Stimulated activated CD8-positive, alpha-beta memory T cell treated with anti-CD3 and anti-CD28 coated beads, Interleukin-12 subunit alpha, Interleukin-12 subunit beta, amount 100 ng/mL, for 24 hours (primary cell): ENCODE results near the gene HAGHL.

Experiments
- DNase-seq: peaks from one replicate; pipeline ENCODE4 v3.0.0-alpha.2; 2020; ENCODE audit errors: extremely low read depth

HAGHL gene

DNA sequence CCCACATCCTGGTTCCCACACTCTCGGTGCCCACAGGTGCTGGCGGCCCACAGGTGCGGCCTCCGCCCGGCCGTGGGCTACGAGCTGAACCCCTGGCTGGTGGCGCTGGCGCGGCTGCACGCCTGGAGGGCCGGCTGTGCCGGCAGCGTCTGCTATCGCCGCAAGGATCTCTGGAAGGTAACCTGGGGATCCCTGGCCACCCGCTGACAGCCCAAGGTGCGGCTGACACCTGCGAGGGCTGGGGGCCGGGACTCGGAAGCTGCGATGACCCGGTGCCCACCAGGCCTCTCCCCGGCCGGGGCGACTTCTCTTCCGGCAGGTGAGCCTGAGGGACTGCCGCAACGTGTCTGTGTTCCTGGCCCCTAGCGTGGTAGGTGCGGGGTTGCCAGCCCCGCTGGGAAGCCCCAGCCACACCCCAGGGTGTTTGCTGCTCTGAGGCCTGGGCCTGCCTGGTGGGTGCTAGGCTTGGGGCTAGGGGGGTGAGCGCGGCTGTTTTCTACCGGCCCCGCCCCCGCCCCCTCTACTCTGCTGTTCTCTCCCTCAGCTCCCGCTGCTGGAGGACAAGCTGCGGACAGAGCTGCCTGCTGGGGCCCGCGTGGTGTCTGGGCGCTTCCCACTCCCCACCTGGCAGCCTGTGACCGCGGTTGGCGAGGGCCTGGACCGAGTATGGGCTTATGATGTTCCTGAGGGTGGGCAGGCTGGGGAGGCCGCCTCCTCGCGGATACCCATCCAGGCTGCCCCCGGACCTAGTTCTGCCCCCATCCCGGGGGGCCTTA lies 5.0 kb upstream of the HAGHL start:
- no peak for DNase-seq

DNA sequence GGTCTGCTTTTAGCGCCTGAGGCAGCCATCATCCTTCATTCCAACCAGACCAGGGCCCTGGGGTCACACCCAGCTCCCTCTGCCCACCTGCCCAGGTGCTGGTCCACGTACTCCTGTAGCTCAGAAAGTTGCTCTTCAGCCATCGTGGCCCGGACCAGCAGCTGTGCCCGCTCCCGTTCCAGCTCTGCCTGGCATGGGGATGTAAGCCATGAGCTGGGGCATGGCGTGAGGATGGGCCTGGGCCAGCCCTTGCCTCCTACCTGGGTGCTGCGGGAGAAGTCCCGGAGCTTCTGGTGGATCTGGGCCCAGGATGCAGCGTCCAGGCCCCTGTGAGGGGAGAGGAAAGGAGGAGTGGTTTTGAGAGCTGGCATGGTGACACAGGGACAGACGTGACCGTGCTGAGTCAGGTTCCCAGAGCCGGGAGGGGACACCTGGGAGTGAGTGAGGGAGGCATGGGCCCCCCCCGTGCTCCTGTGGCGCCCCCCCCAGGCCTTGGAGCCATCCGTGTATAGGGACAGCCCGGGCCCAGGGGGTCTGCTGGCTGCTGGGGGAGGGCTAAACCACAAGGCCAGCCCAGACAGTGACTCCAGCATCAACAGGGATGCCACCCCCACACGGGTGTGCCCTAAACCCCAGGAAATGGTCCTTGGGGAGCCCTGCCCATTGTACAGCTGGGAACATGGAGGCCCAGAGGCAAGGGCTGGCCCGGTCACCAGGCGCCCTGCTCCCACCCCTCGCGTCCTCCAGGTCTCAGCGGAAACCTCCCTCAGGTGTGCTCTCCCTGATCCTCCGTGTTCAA lies 3.9 kb upstream of the HAGHL start:
- DNase-seq, result no peak

DNA sequence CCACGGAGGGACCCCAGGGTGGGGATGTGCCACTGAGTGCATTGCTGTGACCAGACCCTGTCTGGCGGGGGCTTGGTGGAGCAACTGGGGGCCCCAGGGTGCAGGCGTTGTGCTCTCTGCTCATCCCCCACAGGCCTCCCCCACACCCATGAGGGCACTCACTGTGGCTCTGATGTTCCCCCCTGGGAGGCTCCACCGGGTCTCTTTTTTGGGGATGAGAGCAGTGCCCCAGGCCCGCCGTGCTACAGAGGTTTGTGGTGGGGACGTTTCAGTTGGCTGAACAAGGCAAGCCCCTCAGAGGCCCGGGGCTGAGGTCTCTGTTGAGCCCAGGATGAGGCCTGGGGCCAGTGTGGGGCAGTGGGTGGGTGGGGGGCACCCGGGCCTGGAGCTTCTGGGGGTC lies 3.2 kb upstream of the HAGHL start:
- DNase-seq, result no peak

DNA sequence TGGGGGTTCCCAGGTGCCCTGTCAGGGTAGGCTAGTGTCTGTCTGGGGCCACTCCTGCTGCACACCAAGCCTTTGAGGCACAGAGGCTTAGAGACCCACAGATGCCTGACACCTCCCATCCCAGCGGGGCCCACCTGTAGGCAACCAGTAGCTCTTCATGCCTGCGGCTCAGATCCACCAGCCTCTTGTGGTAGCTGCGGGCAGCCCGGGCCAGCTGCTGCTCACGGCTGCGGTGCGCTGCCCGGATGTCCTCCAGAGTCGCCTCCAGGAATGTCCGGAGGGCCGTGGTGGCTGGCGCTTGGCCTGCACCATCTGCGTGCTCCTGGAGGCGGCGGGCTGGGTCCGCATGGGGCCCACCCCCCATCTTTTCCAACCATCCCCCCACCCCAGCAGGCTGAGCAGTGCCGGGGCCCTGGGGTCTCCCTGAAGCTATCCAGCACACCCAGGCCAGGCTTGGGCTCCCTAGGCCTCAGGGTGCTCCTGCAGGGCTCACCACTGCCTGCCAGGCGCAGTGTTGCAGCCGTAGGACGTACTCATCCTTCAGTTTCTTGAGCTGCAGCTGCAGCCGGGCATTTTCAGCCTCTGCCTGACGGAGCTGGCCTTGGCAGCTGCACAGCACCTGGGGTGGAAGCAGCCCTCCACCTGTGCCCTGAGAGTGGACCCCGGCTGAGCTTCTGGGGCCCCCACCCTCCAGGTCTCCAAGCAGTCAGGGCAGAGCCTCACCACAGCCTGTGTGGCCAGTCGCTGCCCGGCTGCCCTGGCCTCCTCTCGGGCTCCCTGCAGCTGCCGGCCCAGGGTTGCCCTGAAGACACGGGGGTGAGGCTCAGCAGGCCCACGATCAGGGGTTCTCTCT lies 2.5 kb upstream of the HAGHL start:
- no peak for DNase-seq

DNA sequence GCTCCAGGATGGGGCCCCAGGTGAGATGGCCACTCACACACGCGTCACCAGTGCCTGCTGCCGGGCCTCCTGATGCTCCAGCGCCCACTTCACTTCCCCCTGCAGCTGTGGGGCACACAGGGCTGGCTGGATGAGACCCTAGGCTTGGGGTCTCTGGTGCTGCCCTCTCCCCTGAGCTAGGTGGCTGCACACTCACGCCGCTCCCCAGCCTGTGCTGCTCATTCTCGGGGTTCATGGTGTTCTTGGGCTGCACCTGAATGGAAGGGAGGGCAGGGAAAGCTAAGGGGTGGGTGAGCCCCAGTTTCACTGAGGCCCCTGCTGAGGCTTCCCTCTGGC lies 1.9 kb upstream of the HAGHL start:
- DNase-seq, result no peak

DNA sequence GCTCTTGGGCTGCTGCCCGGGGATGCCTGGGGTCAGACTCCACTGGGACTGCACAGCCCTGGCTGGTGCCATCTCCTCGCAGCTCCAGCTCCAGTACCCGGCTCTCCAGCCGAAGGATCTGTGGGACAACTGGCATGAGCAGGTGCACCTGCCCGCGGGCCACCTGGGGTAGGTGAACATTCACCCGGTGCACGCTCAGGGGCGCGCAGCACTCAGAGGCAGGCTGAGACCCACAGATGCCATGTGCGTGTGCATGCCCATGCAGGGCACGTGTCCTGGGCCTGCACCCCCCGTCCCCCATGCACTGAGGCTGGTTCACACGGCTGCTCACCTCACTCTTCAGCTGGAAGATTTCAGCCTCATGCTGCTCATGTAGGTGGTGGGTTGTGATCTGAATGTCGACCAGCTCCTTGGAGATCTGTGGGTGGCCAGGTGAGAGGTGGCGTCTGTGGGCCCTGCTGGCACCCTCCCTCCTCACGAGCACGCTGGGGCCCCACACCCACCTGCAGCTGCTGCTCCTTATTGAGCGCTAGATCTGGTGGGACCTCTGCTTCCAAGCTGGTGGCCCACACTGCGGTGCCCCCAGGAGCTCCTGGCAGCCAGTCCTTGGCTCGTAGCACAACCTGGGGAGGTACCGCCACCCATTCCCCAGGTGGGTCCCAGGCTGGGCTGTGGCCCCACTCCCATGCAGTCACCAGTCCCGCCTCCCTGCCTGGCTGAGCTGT lies 1.3 kb upstream of the HAGHL start:
- DNase-seq, result no peak

DNA sequence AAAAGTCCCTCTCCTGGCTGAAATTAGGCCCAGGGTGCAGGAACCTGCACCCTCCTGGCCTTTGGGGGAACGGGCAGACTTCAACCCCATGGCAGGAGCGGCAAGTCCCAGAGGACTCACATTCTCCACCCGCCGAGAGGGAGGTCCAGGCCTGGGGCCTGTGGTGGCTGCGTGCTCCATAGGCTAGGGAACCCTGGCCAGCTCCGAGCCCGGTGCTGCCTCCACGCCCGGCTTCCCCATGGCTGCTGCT lies 793 bp upstream of the HAGHL start:
- DNase-seq, result no peak

DNA sequence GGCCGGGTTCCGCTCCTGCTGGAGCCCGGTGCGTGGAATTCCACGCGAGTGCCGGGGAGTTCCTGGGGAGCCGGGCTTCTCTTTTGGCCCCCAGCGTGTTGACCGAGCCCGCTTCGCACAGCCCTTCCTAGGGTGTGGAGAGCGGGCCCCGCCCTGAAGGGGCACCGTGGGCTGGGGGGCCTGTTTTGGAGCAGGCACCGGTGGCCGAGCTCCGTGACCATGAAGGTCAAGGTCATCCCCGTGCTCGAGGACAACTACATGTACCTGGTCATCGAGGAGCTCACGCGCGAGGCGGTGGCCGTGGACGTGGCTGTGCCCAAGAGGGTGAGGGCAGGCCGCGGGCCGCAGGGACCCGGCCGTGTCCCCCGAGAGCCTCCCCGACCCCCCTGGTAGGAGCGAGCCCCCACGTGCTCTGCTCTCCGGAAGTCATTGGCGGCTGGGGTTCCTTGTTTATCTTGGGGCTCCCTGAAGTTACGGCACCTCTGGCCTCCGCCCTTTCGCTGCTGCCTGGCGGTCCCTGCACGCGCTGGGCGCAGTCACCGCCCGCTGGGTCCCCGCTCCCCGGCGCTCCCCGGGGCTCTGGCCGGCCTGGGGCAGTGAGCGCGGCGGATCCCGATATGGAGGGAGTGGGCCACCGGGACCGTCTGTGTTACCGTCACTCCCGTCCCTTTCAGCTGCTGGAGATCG lies 528 bp downstream of the HAGHL start:
- no peak for DNase-seq

DNA sequence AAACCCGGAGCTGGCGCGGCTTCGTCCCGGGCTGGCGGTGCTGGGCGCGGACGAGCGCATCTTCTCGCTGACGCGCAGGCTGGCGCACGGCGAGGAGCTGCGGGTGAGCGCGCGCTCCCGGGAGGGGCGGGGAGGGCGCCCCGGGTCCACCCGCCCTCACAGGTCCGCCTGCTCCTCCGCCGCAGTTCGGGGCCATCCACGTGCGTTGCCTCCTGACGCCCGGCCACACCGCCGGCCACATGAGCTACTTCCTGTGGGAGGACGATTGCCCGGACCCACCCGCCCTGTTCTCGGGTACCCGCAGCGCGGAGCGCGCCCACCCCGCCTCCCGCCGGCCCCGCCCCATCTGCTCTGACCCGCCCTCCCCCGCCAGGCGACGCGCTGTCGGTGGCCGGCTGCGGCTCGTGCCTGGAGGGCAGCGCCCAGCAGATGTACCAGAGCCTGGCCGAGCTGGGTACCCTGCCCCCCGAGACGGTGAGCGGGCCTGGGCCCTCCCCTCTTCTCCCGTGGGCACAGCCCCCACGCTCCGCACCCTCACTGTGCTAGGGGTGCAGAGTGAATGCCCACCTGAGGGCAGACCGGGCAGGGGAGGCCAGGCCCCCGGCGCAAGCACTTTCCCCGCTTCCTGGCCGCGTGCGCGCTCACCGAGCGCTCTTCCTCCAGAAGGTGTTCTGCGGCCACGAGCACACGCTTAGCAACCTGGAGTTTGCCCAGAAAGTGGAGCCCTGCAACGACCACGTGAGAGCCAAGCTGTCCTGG lies 1.4 kb downstream of the HAGHL start:
- DNase-seq, result no peak

DNA sequence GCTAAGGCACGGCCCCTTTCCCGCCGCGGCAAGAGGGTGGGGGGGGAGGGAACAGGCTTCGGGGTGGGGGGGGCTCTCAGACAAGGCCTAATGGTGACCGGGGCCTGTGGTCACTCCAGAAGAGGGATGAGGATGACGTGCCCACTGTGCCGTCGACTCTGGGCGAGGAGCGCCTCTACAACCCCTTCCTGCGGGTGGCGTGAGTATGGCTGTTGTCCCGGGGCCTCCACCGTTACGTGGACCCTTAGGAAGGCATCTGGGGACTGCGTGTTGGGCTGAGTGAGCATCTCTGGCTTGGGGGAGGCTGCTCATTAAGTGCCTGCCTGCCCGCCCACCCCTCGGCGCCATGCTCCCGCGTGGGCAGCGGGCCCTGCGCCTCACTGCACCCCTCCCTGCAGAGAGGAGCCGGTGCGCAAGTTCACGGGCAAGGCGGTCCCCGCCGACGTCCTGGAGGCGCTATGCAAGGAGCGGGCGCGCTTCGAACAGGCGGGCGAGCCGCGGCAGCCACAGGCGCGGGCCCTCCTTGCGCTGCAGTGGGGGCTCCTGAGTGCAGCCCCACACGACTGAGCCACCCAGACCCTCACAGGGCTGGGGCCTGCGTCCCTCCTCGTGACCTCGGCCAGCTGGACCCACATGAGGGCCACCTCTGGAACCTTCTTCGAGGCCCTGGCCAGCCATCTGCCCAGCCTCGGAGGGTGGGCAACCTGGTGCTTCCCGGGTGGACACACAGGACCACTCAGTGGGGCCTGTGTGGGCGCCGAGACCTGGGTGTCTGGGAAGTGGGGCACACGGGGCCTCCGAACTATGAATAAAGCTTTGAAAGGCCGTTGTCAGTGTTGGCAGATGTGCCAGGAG lies 2.2 kb downstream of the HAGHL start:
- DNase-seq, result no peak

DNA sequence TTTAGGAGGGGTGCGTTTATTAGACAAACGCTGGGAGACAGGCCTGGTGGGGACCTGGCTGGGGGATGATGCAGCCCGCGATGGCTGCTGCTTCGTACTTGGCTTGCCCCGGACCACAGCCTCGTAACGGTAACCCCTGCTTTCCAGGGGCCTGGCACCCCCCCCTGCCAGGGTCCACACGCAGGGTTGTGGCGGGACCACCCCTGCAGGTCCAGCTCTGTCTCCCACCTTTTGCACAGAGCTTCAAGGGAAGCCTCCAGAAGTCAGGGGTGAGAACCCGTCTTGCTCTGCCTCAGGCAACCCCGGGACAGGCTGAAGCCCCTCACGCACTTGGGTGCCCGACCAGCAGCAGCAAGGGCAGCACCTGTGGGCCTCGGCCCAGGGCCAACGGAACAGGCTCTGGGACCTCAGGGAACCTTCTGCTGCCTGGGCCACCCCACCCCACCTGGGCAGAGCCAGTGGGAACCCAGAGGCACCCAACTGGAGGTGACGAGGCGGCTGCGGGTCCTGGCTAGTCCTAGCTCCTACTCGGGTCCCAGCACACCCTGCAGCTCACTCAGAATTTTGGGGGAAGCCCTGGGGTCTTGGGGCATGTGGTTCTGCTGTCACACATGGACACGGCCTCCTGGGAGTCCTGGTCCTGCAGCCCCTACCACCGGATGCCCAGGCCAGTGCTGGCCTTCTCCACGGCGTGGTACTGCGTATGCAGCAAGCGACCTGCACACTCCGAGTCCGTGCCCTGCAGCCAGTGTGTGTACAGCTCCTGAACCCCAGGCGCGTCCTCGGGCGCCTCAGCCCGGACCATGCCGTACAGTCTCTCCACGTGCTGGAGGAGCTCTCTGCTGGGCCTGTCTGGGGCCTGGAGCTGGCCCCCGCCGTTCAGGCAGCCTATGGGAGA lies 3.1 kb downstream of the HAGHL start:
- no peak for DNase-seq

DNA sequence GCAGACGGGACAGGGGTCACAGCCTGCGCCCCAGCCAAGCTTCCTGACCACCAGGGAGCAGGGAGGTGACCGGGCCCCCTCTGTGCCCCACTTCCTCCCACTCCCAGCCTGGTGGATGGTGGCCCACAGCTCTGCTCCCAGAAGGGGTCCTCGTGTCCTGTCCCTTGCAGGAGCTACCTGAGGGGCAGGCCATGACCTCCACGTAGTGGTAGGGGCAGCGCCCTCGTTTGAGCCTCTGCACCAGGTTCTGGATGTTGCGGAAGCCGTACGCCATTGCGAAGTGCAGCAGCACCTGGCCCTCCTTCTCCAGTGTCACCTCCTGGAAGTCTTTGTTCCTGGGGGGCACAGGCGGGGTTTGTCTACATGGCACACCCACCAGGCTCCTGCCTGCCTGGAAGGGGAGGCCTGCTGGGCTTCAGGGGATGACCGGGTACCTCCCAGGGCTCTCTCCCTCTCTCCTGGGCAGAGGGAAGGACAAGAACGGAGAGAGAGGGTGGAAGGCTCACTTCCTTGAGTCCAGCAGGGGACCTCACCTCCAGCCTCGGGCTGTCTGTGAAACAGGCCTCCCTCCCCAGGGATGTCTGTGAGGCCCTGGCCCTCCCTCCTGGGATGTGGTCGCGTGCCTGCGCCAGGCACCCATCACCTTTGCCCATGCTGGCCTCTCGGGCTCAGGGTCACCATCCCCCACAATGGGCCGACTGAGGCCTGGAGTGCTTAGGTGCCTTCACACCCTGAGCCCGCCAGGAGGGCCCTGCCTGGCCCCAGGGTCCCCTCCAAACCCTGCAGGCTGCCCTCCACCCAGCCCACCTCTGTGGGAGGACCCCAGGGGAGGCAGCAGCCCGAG lies 4.0 kb downstream of the HAGHL start:
- no peak for DNase-seq

DNA sequence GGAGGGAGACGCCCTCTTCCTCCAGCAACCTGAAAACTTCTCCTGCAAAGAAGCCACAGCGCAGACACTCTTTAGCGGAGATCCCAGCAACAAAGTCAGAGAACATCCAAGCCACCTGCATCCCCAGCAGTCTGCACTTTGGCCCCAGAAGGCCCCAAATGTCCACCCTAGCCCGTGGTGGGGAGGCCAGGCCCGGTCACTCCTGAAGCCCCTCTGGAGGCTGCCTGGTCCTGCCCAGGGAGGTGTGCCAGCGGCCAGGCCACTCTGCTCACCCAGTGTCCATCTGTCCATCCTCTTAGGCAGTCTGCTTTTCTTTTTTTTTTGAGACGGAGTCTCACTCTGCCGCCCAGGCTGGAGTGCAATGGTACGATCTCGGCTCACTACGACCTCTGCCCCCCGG lies 5.4 kb downstream of the HAGHL start:
- no peak for DNase-seq

DNA sequence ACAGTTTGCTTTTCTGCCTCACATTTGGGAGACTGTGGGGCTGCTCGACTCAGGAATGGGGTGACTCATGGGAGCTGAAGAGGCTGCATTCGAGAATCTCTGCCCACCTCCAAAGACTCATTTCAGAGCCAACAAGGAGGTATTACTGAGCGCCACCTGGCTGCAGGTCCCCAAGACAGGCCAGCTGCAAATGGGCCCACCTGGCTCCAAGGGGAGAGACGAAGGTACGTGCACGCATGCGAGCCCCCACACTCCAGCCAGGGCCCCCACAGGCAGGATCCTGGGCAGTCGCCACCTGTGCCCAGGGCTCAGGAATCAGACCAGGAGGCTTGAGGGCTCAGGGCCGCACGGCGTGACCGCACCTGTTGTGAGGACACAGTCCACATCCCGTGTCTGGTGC lies 6.0 kb downstream of the HAGHL start:
- no peak for DNase-seq

DNA sequence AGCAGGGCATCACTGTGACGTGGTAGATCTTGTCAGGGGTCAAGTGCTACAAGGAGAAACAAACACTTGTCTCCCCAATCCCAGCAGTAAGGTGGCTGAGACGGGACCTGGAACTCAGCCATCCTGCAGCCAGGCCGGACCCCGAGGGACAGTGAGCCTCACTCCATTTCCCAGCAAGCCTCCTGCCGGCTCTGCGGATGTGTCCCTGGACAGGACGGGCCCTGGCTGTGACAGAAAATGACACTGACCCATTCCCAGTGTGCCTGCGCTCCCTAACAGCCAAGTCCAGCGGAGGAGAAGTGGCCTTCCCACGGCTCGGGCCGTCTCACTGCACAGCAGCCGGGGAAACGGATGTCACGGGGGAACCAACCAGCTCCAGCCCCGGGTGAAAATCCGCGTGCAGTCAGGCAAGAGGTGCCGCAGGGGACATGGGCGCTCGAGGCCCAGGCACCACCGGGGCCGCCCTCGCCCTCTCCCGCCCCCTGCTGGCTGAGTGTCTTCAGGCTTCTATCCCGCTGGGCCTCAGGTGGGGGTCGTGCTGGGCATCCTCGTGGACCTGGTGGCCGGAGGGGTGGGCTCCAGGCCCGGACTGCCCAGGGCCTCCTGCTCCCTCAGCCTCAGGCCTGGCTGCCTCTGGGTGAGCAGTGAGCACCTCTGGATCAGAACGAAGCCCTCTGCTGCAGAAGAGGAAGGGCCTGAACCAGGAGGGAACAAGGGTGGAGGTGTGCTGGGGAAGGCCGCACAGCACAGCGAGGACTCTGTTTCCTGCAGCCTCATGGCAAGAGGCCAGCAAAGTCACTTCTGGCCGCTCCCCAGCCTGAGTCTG lies 6.7 kb downstream of the HAGHL start:
- DNase-seq, result no peak

DNA sequence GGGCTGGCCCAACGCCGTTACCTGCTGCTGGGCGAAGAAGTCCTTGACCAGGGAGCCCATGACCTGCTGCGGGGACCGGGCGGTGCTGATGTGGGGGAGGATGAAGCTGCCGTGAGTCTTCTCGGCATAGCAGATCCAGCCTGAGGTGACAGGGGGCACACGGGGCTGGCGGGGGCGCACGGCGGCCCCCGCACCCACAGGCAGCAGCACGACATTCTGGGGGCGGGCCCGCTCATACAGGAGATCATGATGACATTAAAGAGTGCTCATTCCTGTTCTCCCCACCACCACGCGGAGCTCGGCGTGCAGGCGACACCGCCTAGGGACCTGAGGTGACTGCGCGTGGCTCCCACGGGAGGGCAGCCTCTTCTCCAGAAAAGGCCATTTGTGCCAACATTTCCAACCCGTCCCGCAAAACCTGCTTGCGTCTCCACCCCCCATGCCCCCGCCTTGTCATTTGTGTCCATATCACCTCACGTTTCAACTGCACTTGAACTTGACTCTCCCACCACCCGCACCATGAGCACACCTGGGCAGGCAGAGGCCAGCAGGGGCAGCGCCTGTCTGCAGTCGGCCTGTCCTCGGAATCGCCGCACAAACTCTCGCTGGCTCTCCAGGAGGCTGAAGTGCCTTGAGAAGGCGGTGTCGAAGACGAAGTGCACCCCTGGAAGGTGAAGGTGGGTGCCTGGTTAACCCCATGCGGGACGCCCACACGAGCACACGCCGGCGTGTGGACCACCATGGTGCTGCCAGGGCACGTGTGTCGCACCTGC lies 7.5 kb downstream of the HAGHL start:
- DNase-seq, result no peak
